SK-N-SH (cell line): Measurements from ENCODE around the gene GRM1. TPM values are rescaled to one million over a fixed set of nuclear protein-coding genes. Genes with fewer than 3 reads are reported as not detected.

Experiments
- CTCF ChIA-PET: fragments of 300-600, 350-600 bp; formaldehyde crosslinking; extraction: SDS; loops from one replicate; lab custom pipeline; 2021; lab: Yijun Ruan, JAX
- POLR2A ChIA-PET: fragments of 350-600 bp; sonication (Branson Sonifier 250); formaldehyde crosslinking; extraction: SDS; loops from one replicate; lab custom pipeline; 2020; ENCODE audit warnings: antibody characterized with exemption, inconsistent platforms; lab: Yijun Ruan, JAX
- DNase-seq: peaks from one replicate; pipeline ENCODE4 v3.0.0; 2012
- H2AFZ ChIP-seq: fragments of 200-600 bp; sonication (generic); 2 replicates; pipeline ENCODE4 v1.8.1; 2016; ENCODE audit warnings: antibody characterized with exemption, mild to moderate bottlenecking, low read depth
- H3F3A ChIP-seq: fragments of 200-600 bp; sonication (generic); replicated peaks from 2 replicates; pipeline ENCODE3; 2016; ENCODE audit warnings: antibody characterized with exemption, mild to moderate bottlenecking; ENCODE audit not compliant: insufficient read depth
- H3K27ac ChIP-seq, 2 experiments: fragments of 200-500 bp in 1 of 2; fragments of 200-600 bp in 1 of 2; sonication (Bioruptor generic) in 1 of 2; sonication (generic), shearing (Covaris generic) in 1 of 2; 2 replicates each; pipeline versions ENCODE4 v1.5.1 to v1.6.1; 2014 to 2016; ENCODE audit warnings: low read depth in 2 of 2, inconsistent platforms in 1 of 2, low read length in 1 of 2, mild to moderate bottlenecking in 1 of 2, mixed read lengths in 1 of 2
- H3K27me3 ChIP-seq: fragments of 200-600 bp; sonication (generic), shearing (Covaris generic); 2 replicates; pipeline ENCODE4 v1.6.1; 2016; ENCODE audit warnings: mixed run types; ENCODE audit not compliant: insufficient read depth
- H3K36me3 ChIP-seq, 2 experiments: fragments of 200-500 bp in 1 of 2; fragments of 200-600 bp in 1 of 2; sonication (Bioruptor generic) in 1 of 2; sonication (generic) in 1 of 2; replicated peaks in 1 of 2; 2 replicates each; pipeline versions ENCODE3 to v1.5.1; 2014 to 2016; ENCODE audit warnings: low read length in 1 of 2, mild to moderate bottlenecking in 1 of 2; ENCODE audit not compliant: insufficient read depth in 2 of 2, control insufficient read depth in 1 of 2
- H3K4me1 ChIP-seq, 2 experiments: fragments of 200-500 bp in 1 of 2; fragments of 200-600 bp in 1 of 2; sonication (Bioruptor generic) in 1 of 2; sonication (generic), shearing (Covaris generic) in 1 of 2; 2 replicates each; pipeline versions ENCODE4 v1.5.1 to v1.6.1; 2014 to 2016; ENCODE audit warnings: low read depth in 1 of 2, low read length in 1 of 2, mixed run types in 1 of 2; ENCODE audit not compliant: insufficient read depth in 2 of 2, control insufficient read depth in 1 of 2
- H3K4me2 ChIP-seq: fragments of 200-600 bp; sonication (generic), shearing (Covaris generic); 2 replicates; pipeline ENCODE4 v1.6.1; 2017; ENCODE audit warnings: mixed run types
- H3K4me3 ChIP-seq, 2 experiments: fragments of 200-500 bp in 1 of 2; fragments of 200-600 bp in 1 of 2; sonication (Bioruptor generic) in 1 of 2; sonication (generic), shearing (Covaris generic) in 1 of 2; 2 replicates each; pipeline versions ENCODE4 v1.5.1 to v1.8.1; 2014 to 2016; ENCODE audit warnings: low read depth in 2 of 2, inconsistent platforms in 1 of 2, low read length in 1 of 2, mild to moderate bottlenecking in 1 of 2, mixed read lengths in 1 of 2, moderate library complexity in 1 of 2
- H3K79me2 ChIP-seq: fragments of 200-600 bp; sonication (generic); 2 replicates; pipeline ENCODE4 v1.8.1; 2017; ENCODE audit warnings: mild to moderate bottlenecking; ENCODE audit not compliant: insufficient read depth
- H3K9ac ChIP-seq: fragments of 200-600 bp; sonication (generic); 2 replicates; pipeline ENCODE4 v1.6.1; 2017; ENCODE audit warnings: mixed run types
- H3K9me2 ChIP-seq: fragments of 200-600 bp; sonication (generic); 2 replicates; pipeline ENCODE4 v1.6.1; 2017; ENCODE audit warnings: mixed run types
- H3K9me3 ChIP-seq: fragments of 200-600 bp; sonication (generic); 2 replicates; pipeline ENCODE4 v1.6.1; 2017; ENCODE audit warnings: mixed run types, mild to moderate bottlenecking, moderate library complexity
- H4K20me1 ChIP-seq: fragments of 200-600 bp; sonication (generic); 2 replicates; pipeline ENCODE4 v1.6.1; 2017; ENCODE audit warnings: mild to moderate bottlenecking, mixed run types; ENCODE audit not compliant: insufficient read depth
- ELF1 ChIP-seq: IDR thresholded peaks from 2 replicates; pipeline ENCODE4 v1.4.0; 2012
- FOXJ3 ChIP-seq: sonication (generic); formaldehyde crosslinking; IDR thresholded peaks from 2 replicates; pipeline ENCODE4 v1.5.1; 2020; ENCODE audit warnings: mild to moderate bottlenecking, missing genetic modification reagents
- MAX ChIP-seq: IDR thresholded peaks from 2 replicates; pipeline ENCODE4 v1.4.0; 2012; ENCODE audit warnings: low read depth
- MXI1 ChIP-seq: IDR thresholded peaks from 2 replicates; pipeline ENCODE4 v1.6.1; 2012; ENCODE audit warnings: mild to moderate bottlenecking, low read depth, low read length, improper control_type of control experiment
- NFIC ChIP-seq: IDR thresholded peaks from 2 replicates; pipeline ENCODE4 v1.4.0; 2012; ENCODE audit warnings: borderline replicate concordance
- NRF1 ChIP-seq: IDR thresholded peaks from 2 replicates; pipeline ENCODE4 v1.6.1; 2012; ENCODE audit warnings: low read depth, mild to moderate bottlenecking, low read length
- RAD21 ChIP-seq: IDR thresholded peaks from 2 replicates; pipeline ENCODE4 v1.6.1; 2012; ENCODE audit warnings: mild to moderate bottlenecking, low read length
- SMC3 ChIP-seq: IDR thresholded peaks from 2 replicates; pipeline ENCODE4 v1.6.1; 2012; ENCODE audit warnings: low read depth, low read length, improper control_type of control experiment
- TAF1 ChIP-seq: IDR thresholded peaks from 2 replicates; pipeline ENCODE4 v1.6.1; 2012; ENCODE audit warnings: low read depth, mild to moderate bottlenecking, low read length, moderate library complexity, borderline replicate concordance
- TEAD4 ChIP-seq: IDR thresholded peaks from 2 replicates; pipeline ENCODE4 v1.4.0; 2012; ENCODE audit warnings: mild to moderate bottlenecking, borderline replicate concordance; ENCODE audit not compliant: insufficient read depth
- YY1 ChIP-seq: IDR thresholded peaks from 2 replicates; pipeline ENCODE4 v1.4.0; 2012; ENCODE audit warnings: low read depth, mild to moderate bottlenecking
- WGBS: methylation state at CpG from one replicate; pipeline ENCODE4 v1.1.6; 2017; ENCODE audit warnings: low lambda C conversion rate; 5-methylcytosine and 5-hydroxymethylcytosine counted together
- polyA plus RNA-seq, 3 experiments: library from polyadenylated mRNA; depleted of rRNA; stranded (reverse); fragments of >200 nt; gene quantifications; 2 replicates each; pipeline ENCODE4 v1.2.3, GENCODE V29; 2012
- TF ChIP-seq, protein P1 (sequence below): fragments of 150-350 bp; IDR thresholded peaks from 2 replicates; pipeline ENCODE4 v1.6.1; 2017; ENCODE audit warnings: antibody characterized with exemption, low read length, low read depth, borderline replicate concordance
- TF ChIP-seq, protein P2 (sequence below): IDR thresholded peaks from 2 replicates; pipeline ENCODE4 v1.4.0; 2012; ENCODE audit warnings: low read depth, borderline replicate concordance
- TF ChIP-seq, protein P3 (sequence below): fragments of 200-600 bp; sonication (generic); IDR thresholded peaks from 2 replicates; pipeline ENCODE4 v1.6.1; 2017; ENCODE audit warnings: antibody characterized with exemption, mild to moderate bottlenecking, moderate library complexity
- TF ChIP-seq, protein P4 (sequence below): fragments of 150-350 bp; IDR thresholded peaks from 2 replicates; pipeline ENCODE4 v1.6.1; 2016; ENCODE audit warnings: mild to moderate bottlenecking, low read depth, low read length

Gene GRM1
- polyA plus RNA-seq, 1 of the 3 experiments (the other 2 are of a cell fraction), result 0.05 TPM

- CTCF ChIA-PET, result interaction anchor here (0.6 kb wide), 1 partner anchor 24 kb away, joined by 3 read pairs; no protein-coding TSS in a partner anchor
- H3K9me3 ChIP-seq, result no peaks in the 10 kb centered on the region
- no peaks in the 10 kb centered on the region for H3K36me3 ChIP-seq
- H3K4me3 ChIP-seq, result no peak overlapping the region
- no peak overlapping the region for H3K9ac ChIP-seq
- H3K4me1 ChIP-seq, result no peaks in the 10 kb centered on the region
- TF ChIP-seq TEAD4, result no peak
- TF ChIP-seq, protein P1, sequence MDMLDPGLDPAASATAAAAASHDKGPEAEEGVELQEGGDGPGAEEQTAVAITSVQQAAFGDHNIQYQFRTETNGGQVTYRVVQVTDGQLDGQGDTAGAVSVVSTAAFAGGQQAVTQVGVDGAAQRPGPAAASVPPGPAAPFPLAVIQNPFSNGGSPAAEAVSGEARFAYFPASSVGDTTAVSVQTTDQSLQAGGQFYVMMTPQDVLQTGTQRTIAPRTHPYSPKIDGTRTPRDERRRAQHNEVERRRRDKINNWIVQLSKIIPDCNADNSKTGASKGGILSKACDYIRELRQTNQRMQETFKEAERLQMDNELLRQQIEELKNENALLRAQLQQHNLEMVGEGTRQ, result no peak
- TF ChIP-seq SMC3, result no peak
- TF ChIP-seq, protein P2, sequence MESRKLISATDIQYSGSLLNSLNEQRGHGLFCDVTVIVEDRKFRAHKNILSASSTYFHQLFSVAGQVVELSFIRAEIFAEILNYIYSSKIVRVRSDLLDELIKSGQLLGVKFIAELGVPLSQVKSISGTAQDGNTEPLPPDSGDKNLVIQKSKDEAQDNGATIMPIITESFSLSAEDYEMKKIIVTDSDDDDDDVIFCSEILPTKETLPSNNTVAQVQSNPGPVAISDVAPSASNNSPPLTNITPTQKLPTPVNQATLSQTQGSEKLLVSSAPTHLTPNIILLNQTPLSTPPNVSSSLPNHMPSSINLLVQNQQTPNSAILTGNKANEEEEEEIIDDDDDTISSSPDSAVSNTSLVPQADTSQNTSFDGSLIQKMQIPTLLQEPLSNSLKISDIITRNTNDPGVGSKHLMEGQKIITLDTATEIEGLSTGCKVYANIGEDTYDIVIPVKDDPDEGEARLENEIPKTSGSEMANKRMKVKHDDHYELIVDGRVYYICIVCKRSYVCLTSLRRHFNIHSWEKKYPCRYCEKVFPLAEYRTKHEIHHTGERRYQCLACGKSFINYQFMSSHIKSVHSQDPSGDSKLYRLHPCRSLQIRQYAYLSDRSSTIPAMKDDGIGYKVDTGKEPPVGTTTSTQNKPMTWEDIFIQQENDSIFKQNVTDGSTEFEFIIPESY, result no peak
- no peak for TF ChIP-seq NRF1
- no peak for TF ChIP-seq ELF1
- TF ChIP-seq, protein P3, sequence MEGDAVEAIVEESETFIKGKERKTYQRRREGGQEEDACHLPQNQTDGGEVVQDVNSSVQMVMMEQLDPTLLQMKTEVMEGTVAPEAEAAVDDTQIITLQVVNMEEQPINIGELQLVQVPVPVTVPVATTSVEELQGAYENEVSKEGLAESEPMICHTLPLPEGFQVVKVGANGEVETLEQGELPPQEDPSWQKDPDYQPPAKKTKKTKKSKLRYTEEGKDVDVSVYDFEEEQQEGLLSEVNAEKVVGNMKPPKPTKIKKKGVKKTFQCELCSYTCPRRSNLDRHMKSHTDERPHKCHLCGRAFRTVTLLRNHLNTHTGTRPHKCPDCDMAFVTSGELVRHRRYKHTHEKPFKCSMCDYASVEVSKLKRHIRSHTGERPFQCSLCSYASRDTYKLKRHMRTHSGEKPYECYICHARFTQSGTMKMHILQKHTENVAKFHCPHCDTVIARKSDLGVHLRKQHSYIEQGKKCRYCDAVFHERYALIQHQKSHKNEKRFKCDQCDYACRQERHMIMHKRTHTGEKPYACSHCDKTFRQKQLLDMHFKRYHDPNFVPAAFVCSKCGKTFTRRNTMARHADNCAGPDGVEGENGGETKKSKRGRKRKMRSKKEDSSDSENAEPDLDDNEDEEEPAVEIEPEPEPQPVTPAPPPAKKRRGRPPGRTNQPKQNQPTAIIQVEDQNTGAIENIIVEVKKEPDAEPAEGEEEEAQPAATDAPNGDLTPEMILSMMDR, result no peak
- TF ChIP-seq YY1, result no peak
- TF ChIP-seq, protein P4, sequence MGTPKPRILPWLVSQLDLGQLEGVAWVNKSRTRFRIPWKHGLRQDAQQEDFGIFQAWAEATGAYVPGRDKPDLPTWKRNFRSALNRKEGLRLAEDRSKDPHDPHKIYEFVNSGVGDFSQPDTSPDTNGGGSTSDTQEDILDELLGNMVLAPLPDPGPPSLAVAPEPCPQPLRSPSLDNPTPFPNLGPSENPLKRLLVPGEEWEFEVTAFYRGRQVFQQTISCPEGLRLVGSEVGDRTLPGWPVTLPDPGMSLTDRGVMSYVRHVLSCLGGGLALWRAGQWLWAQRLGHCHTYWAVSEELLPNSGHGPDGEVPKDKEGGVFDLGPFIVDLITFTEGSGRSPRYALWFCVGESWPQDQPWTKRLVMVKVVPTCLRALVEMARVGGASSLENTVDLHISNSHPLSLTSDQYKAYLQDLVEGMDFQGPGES, result no peak
- TF ChIP-seq NFIC, result no peak
- TF ChIP-seq TAF1, result no peak
- TF ChIP-seq FOXJ3 (CRISPR knock-in tag), result no peak
- no peak for TF ChIP-seq MAX
- TF ChIP-seq MXI1, result no peak
- TF ChIP-seq RAD21, result no peak
- TF ChIP-seq, all 33 proteins: peak for 0
- Histone ChIP-seq H3K79me2 (no peaks in the 10 kb centered on the region), H3K4me2 (no peak overlapping the region), H3K27ac (no peak overlapping the region), H3F3A (no peaks in the 10 kb centered on the region), H2AFZ (no peak overlapping the region), H4K20me1 (no peaks in the 10 kb centered on the region), H3K9me2 (no peaks in the 10 kb centered on the region), H3K27me3 (no peaks in the 10 kb centered on the region)
- no peak for DNase-seq
- 35% methylated on average over 2 of the region's 2 CpGs for WGBS
- POLR2A ChIA-PET, result no interaction called here
These were observed 36.8 kb downstream of the GRM1 start for GRCh38 chr6:146065690-146066089.
